HEK293 (cell line): ENCODE data around the gene EDNRA.

Source experiments
- CTCF ChIA-PET: fragments of 350-600 bp; formaldehyde crosslinking; extraction: SDS; loops from one replicate; lab custom pipeline; 2021; ENCODE audit warnings: antibody characterized with exemption; lab: Yijun Ruan, JAX
- POLR2A ChIA-PET: fragments of 300-600 bp; formaldehyde crosslinking; extraction: SDS; loops from one replicate; lab custom pipeline; 2020; ENCODE audit warnings: antibody characterized with exemption, inconsistent platforms; lab: Yijun Ruan, JAX
- H3K27ac ChIP-seq: fragments of 200-500 bp; sonication (Bioruptor generic); 2 replicates; pipeline ENCODE4 v1.5.1; 2014; ENCODE audit warnings: low read depth, low read length, control low read depth, inconsistent platforms; ENCODE audit errors: extremely low read depth
- H3K36me3 ChIP-seq, 2 experiments: fragments of 200-500 bp in 1 of 2; sonication (Bioruptor generic) in 1 of 2; 1 replicate in 1 of 2; 2 replicates in 1 of 2; pipeline ENCODE4 v1.5.1; 2014 to 2017; ENCODE audit warnings: inconsistent platforms in 2 of 2, low read length in 2 of 2; ENCODE audit not compliant: control insufficient read depth in 2 of 2, insufficient read depth in 1 of 2
- H3K4me1 ChIP-seq: fragments of 200-500 bp; sonication (Bioruptor generic); 2 replicates; pipeline ENCODE4 v1.5.1; 2014; ENCODE audit warnings: mild to moderate bottlenecking, low read length, inconsistent platforms; ENCODE audit not compliant: control insufficient read depth, insufficient read depth
- H3K4me3 ChIP-seq: 2 replicates; pipeline ENCODE4 v1.5.1; 2011; ENCODE audit warnings: low read depth, mild to moderate bottlenecking, control low read depth, low read length, moderate library complexity
- H3K9me3 ChIP-seq: fragments of 200-500 bp; sonication (Bioruptor generic); 2 replicates; pipeline ENCODE4 v1.5.1; 2014; ENCODE audit warnings: low read depth, low read length, inconsistent platforms; ENCODE audit not compliant: control insufficient read depth, insufficient read depth
- GLIS2 ChIP-seq: fragments of 450-650 bp; formaldehyde crosslinking; IDR thresholded peaks from 2 replicates; pipeline ENCODE4 v1.5.1; 2016; ENCODE audit warnings: missing biosample characterization, missing genetic modification characterization
- HOXC10 ChIP-seq: sonication (generic); formaldehyde crosslinking; IDR thresholded peaks from 2 replicates; pipeline ENCODE4 v1.8.1; 2023; ENCODE audit warnings: mild to moderate bottlenecking, missing genetic modification reagents
- KLF10 ChIP-seq: fragments of 450-650 bp; IDR thresholded peaks from 2 replicates; pipeline ENCODE4 v1.5.1; 2018; ENCODE audit warnings: missing biosample characterization, mild to moderate bottlenecking, missing genetic modification characterization
- SCRT2 ChIP-seq: fragments of 450-650 bp; formaldehyde crosslinking; IDR thresholded peaks from 2 replicates; pipeline ENCODE4 v1.5.1; 2016; ENCODE audit warnings: missing biosample characterization, missing genetic modification characterization
- ZNF132 ChIP-seq: fragments of 450-650 bp; formaldehyde crosslinking; IDR thresholded peaks from 2 replicates; pipeline ENCODE4 v1.5.1; 2017; ENCODE audit warnings: missing biosample characterization, missing genetic modification characterization, borderline replicate concordance
- ZNF223 ChIP-seq: fragments of 450-650 bp; formaldehyde crosslinking; IDR thresholded peaks from 2 replicates; pipeline ENCODE4 v1.5.1; 2016; ENCODE audit warnings: missing biosample characterization, missing genetic modification characterization
- ZNF24 ChIP-seq: fragments of 450-650 bp; formaldehyde crosslinking; IDR thresholded peaks from 2 replicates; pipeline ENCODE4 v1.5.1; 2016; ENCODE audit warnings: missing biosample characterization, missing genetic modification characterization
- ZNF248 ChIP-seq: fragments of 450-650 bp; formaldehyde crosslinking; IDR thresholded peaks from 2 replicates; pipeline ENCODE4 v1.5.1; 2017; ENCODE audit warnings: missing biosample characterization, missing genetic modification characterization
- ZNF37A ChIP-seq: fragments of 450-650 bp; IDR thresholded peaks from 2 replicates; pipeline ENCODE4 v1.5.1; 2018; ENCODE audit warnings: missing biosample characterization, missing genetic modification characterization
- ZNF416 ChIP-seq: fragments of 450-650 bp; formaldehyde crosslinking; IDR thresholded peaks from 2 replicates; pipeline ENCODE4 v1.5.1; 2016; ENCODE audit warnings: missing biosample characterization, missing genetic modification characterization
- ZNF426 ChIP-seq: fragments of 450-650 bp; formaldehyde crosslinking; IDR thresholded peaks from 2 replicates; pipeline ENCODE4 v1.5.1; 2017; ENCODE audit warnings: missing biosample characterization, missing genetic modification characterization, mild to moderate bottlenecking, inconsistent platforms, moderate library complexity
- ZNF555 ChIP-seq: fragments of 450-650 bp; formaldehyde crosslinking; conservative IDR thresholded peaks from 2 replicates; pipeline ENCODE4 v1.5.1; 2017; ENCODE audit warnings: missing biosample characterization, mild to moderate bottlenecking, missing genetic modification characterization, inconsistent platforms
- ZNF558 ChIP-seq: fragments of 450-650 bp; formaldehyde crosslinking; IDR thresholded peaks from 2 replicates; pipeline ENCODE4 v1.5.1; 2016; ENCODE audit warnings: missing biosample characterization, missing genetic modification characterization
- ZNF560 ChIP-seq: fragments of 450-650 bp; formaldehyde crosslinking; IDR thresholded peaks from 2 replicates; pipeline ENCODE4 v1.5.1; 2017; ENCODE audit warnings: missing biosample characterization, missing genetic modification characterization, borderline replicate concordance
- ZNF600 ChIP-seq: fragments of 450-650 bp; formaldehyde crosslinking; IDR thresholded peaks from 2 replicates; pipeline ENCODE4 v1.5.1; 2016; ENCODE audit warnings: missing biosample characterization, missing genetic modification characterization
- ZNF660 ChIP-seq: fragments of 450-650 bp; IDR thresholded peaks from 2 replicates; pipeline ENCODE4 v1.5.1; 2018; ENCODE audit warnings: missing biosample characterization, mild to moderate bottlenecking, missing genetic modification characterization
- ZNF707 ChIP-seq: fragments of 450-650 bp; formaldehyde crosslinking; IDR thresholded peaks from 2 replicates; pipeline ENCODE4 v1.5.1; 2016; ENCODE audit warnings: missing biosample characterization, missing genetic modification characterization
- ZNF785 ChIP-seq: fragments of 450-650 bp; formaldehyde crosslinking; IDR thresholded peaks from 2 replicates; pipeline ENCODE4 v1.5.1; 2016; ENCODE audit warnings: missing biosample characterization, missing genetic modification characterization
- ZSCAN30 ChIP-seq: fragments of 450-650 bp; IDR thresholded peaks from 2 replicates; pipeline ENCODE4 v1.5.1; 2018; ENCODE audit warnings: missing biosample characterization, mild to moderate bottlenecking, missing genetic modification characterization, moderate library complexity
- TF ChIP-seq, protein P1 (sequence below): fragments of 450-650 bp; formaldehyde crosslinking; IDR thresholded peaks from 2 replicates; pipeline ENCODE4; 2016; ENCODE audit warnings: missing biosample characterization, missing genetic modification characterization
- TF ChIP-seq, protein P2 (sequence below): fragments of 450-650 bp; formaldehyde crosslinking; IDR thresholded peaks from 2 replicates; pipeline ENCODE4 v1.5.0; 2017; ENCODE audit warnings: missing biosample characterization, missing genetic modification characterization, borderline replicate concordance
- TF ChIP-seq, protein P3 (sequence below): fragments of 450-650 bp; formaldehyde crosslinking; IDR thresholded peaks from 2 replicates; pipeline ENCODE4 v1.5.1; 2016; ENCODE audit warnings: missing biosample characterization, missing genetic modification characterization

The EDNRA gene

DNA sequence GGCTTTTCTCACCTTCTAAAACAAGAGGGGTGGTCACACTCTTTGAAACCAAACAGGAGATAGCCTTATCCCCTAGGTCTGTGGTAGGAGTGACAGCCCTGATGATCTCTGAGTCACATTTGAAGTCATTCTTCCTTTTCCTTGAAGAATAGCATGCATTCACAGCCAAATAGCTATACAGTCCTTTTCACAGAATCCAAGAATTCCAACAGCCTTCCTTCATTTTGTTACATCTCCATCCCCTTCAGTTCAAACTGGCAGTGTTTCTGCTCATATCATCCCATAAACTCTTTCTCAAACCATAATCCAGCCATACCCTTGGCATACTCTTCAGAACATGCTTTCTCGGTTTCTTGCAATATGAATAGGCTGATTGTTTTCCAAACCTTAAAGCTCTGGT is 103.0 kb downstream of the EDNRA start:
- no peaks in the 10 kb centered on the region for H3K4me1 ChIP-seq
- H3K4me3 ChIP-seq = no peak overlapping the region
- no peak for TF ChIP-seq ZNF37A (tag by site-specific recombination)
- TF ChIP-seq, protein P1, sequence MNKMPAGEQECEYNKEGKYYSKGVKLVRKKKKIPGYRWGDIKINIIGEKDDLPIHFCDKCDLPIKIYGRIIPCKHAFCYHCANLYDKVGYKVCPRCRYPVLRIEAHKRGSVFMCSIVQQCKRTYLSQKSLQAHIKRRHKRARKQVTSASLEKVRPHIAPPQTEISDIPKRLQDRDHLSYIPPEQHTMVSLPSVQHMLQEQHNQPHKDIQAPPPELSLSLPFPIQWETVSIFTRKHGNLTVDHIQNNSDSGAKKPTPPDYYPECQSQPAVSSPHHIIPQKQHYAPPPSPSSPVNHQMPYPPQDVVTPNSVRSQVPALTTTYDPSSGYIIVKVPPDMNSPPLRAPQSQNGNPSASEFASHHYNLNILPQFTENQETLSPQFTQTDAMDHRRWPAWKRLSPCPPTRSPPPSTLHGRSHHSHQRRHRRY (tag by site-specific recombination) = no peak
- TF ChIP-seq ZNF223 (tag by site-specific recombination) = no peak
- TF ChIP-seq ZNF560 (tag by site-specific recombination) = no peak
- CTCF ChIA-PET = no interaction called here
- no peak overlapping the region for H3K27ac ChIP-seq
- H3K36me3 ChIP-seq = no peaks in the 10 kb centered on the region
- H3K9me3 ChIP-seq = no peaks in the 10 kb centered on the region
- POLR2A ChIA-PET = no interaction called here

DNA sequence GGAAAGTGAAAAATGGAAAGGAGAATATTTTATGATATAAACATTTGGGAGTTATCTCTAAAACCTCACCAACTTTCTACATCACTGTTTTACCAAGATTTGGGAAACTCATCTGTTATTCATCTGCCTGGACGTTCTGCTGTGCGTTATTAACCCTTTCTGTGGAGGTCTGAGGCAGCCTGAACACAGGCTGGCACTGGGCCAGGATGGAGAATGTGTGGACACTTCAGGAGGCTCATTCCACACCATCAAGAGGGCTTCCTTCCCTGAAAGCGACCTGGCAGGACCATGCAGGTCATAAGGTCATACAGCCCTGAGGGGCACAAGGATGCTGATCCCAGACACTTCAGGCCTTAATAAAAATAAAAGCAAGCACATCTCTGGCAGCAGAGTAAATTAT is 105.1 kb downstream of the EDNRA start:
- CTCF ChIA-PET = interaction anchor here (0.7 to 1.6 kb wide), 5 partner anchors 11 to 567 kb away, joined by 3 to 5 read pairs (median 3); no protein-coding TSS in a partner anchor
- no peaks in the 10 kb centered on the region for H3K36me3 ChIP-seq
- H3K27ac ChIP-seq = no peak overlapping the region
- H3K4me3 ChIP-seq = no peak overlapping the region
- no peaks in the 10 kb centered on the region for H3K9me3 ChIP-seq
- TF ChIP-seq SCRT2 (tag by site-specific recombination) (no peak), ZNF248 (no peak), ZNF785 (tag by site-specific recombination) (no peak), ZNF24 (tag by site-specific recombination) (no peak), ZNF426 (tag by site-specific recombination) (no peak), ZNF660 (no peak), ZNF132 (tag by site-specific recombination) (no peak), ZNF416 (tag by site-specific recombination) (no peak), KLF10 (tag by site-specific recombination) (no peak), ZNF560 (tag by site-specific recombination) (no peak), ZSCAN30 (tag by site-specific recombination) (no peak), ZNF555 (tag by site-specific recombination) (no peak), ZNF600 (tag by site-specific recombination) (no peak), ZNF707 (tag by site-specific recombination) (no peak), ZNF558 (tag by site-specific recombination) (no peak), HOXC10 (CRISPR knock-in tag) (no peak), GLIS2 (no peak)
- TF ChIP-seq, protein P2, sequence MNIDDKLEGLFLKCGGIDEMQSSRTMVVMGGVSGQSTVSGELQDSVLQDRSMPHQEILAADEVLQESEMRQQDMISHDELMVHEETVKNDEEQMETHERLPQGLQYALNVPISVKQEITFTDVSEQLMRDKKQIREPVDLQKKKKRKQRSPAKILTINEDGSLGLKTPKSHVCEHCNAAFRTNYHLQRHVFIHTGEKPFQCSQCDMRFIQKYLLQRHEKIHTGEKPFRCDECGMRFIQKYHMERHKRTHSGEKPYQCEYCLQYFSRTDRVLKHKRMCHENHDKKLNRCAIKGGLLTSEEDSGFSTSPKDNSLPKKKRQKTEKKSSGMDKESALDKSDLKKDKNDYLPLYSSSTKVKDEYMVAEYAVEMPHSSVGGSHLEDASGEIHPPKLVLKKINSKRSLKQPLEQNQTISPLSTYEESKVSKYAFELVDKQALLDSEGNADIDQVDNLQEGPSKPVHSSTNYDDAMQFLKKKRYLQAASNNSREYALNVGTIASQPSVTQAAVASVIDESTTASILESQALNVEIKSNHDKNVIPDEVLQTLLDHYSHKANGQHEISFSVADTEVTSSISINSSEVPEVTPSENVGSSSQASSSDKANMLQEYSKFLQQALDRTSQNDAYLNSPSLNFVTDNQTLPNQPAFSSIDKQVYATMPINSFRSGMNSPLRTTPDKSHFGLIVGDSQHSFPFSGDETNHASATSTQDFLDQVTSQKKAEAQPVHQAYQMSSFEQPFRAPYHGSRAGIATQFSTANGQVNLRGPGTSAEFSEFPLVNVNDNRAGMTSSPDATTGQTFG (tag by site-specific recombination) = no peak
- TF ChIP-seq, protein P3, sequence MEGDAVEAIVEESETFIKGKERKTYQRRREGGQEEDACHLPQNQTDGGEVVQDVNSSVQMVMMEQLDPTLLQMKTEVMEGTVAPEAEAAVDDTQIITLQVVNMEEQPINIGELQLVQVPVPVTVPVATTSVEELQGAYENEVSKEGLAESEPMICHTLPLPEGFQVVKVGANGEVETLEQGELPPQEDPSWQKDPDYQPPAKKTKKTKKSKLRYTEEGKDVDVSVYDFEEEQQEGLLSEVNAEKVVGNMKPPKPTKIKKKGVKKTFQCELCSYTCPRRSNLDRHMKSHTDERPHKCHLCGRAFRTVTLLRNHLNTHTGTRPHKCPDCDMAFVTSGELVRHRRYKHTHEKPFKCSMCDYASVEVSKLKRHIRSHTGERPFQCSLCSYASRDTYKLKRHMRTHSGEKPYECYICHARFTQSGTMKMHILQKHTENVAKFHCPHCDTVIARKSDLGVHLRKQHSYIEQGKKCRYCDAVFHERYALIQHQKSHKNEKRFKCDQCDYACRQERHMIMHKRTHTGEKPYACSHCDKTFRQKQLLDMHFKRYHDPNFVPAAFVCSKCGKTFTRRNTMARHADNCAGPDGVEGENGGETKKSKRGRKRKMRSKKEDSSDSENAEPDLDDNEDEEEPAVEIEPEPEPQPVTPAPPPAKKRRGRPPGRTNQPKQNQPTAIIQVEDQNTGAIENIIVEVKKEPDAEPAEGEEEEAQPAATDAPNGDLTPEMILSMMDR (tag by site-specific recombination) = no peak
- TF ChIP-seq, all 188 proteins: peak for 0
- no peaks in the 10 kb centered on the region for H3K4me1 ChIP-seq
- POLR2A ChIA-PET = no interaction called here
